ENCODE measurements around the gene TIMM13.

The TIMM13 gene

GRCh38 chr19:2454962-2455850, 27.8 kb upstream of the TIMM13 start:
- no peak for DNase-seq

- no peak for DNase-seq
These were observed 27.0 kb upstream of the TIMM13 start for GRCh38 chr19:2454199-2454961.

GRCh38 chr19:2453431-2454025, 26.1 kb upstream of the TIMM13 start:
- DNase-seq: no peak

- no peak for DNase-seq
These were observed 24.4 kb upstream of the TIMM13 start for GRCh38 chr19:2451741-2452140.

- DNase-seq: no peak
These were observed 23.8 kb upstream of the TIMM13 start for GRCh38 chr19:2451138-2451537.

- DNase-seq: no peak
These were observed 21.6 kb upstream of the TIMM13 start for GRCh38 chr19:2449019-2449418.

GRCh38 chr19:2446381-2446780, 19.0 kb upstream of the TIMM13 start:
- no peak for DNase-seq

- DNase-seq: no peak
These were observed 17.0 kb upstream of the TIMM13 start for GRCh38 chr19:2444251-2445002.

GRCh38 chr19:2443785-2444182, 16.4 kb upstream of the TIMM13 start:
- DNase-seq: no peak

- no peak for DNase-seq
These were observed 15.9 kb upstream of the TIMM13 start for GRCh38 chr19:2443116-2443784.

- DNase-seq: no peak
These were observed 13.8 kb upstream of the TIMM13 start for GRCh38 chr19:2441096-2441752.

- no peak for DNase-seq
These were observed 13.1 kb upstream of the TIMM13 start for GRCh38 chr19:2440515-2440914.

- no peak for DNase-seq
These were observed 10.8 kb upstream of the TIMM13 start for GRCh38 chr19:2438178-2438577.

- DNase-seq: no peak
These were observed 9.5 kb upstream of the TIMM13 start for GRCh38 chr19:2436926-2437325.

- no peak for DNase-seq
These were observed 9.0 kb upstream of the TIMM13 start for GRCh38 chr19:2436384-2436783.

- no peak for DNase-seq
These were observed 7.4 kb upstream of the TIMM13 start for GRCh38 chr19:2434721-2435265.

GRCh38 chr19:2434267-2434666, 6.9 kb upstream of the TIMM13 start:
- no peak for DNase-seq

GRCh38 chr19:2433854-2434253, 6.5 kb upstream of the TIMM13 start:
- DNase-seq: no peak

GRCh38 chr19:2432131-2432848, 4.9 kb upstream of the TIMM13 start:
- DNase-seq: no peak

GRCh38 chr19:2431318-2432055, 4.1 kb upstream of the TIMM13 start:
- DNase-seq: no peak

Data from NCI-H2029 treated with DMSO at 0.1 percent for 48 hours (cell line).